ENCODE data around the gene KAZALD1. TPM values are rescaled to one million over a fixed set of nuclear protein-coding genes. Genes with fewer than 3 reads are reported as not detected.
"Not testable (repeated sequence)": the region's sequence is repeated elsewhere in the genome, so short reads cannot be mapped to it uniquely, and the experiment has no call there.

KAZALD1 gene
- total RNA-seq, 1 donor from 2014 or later = 1.3 TPM

GRCh38 chr10:101031128-101031795 is 30.5 kb upstream of the KAZALD1 start, which contains the start of the genes PDZD7 and SFXN3:
PDZD7 (minus strand) TSS chr10:101031129; CDS start chr10:101030219, 910 bp downstream.
SFXN3 (plus strand) TSS chr10:101031234; CDS start chr10:101034695, 3,461 bp downstream.
- no peaks in the 10 kb centered on the region for H3K36me3 Mint-ChIP-seq (ENCODE audit: insufficient read depth)
- peak; percentile 88 for DNase-seq (ENCODE audit: low spot score, unreplicated experiment)
- no peaks in the 10 kb centered on the region for H3K9me3 Mint-ChIP-seq (ENCODE audit: low read depth)
- TF ChIP-seq CTCF (IDR thresholded peaks at IDR 0.05; ENCODE audit: unreplicated experiment) = no peak
- peak within 1 kb of the TSS; percentile 51 for H3K27ac Mint-ChIP-seq
- H3K4me3 Mint-ChIP-seq (ENCODE audit: low read depth) = peak within 1 kb of the TSS; percentile 69
- H3K4me1 Mint-ChIP-seq (ENCODE audit: low read depth) = peaks cover 24% of the 10 kb centered on the region
- H3K27me3 Mint-ChIP-seq = peaks cover 68% of the 10 kb centered on the region

GRCh38 chr10:101031796-101032636 is 29.8 kb upstream of the KAZALD1 start:
- Mint-ChIP-seq H3K9me3 (ENCODE audit: low read depth) (no peaks in the 10 kb centered on the region), H3K36me3 (ENCODE audit: insufficient read depth) (no peaks in the 10 kb centered on the region), H3K27me3 (peaks cover 73% of the 10 kb centered on the region), H3K4me3 (ENCODE audit: low read depth) (peak overlapping the region; percentile 69), H3K27ac (peak overlapping the region; percentile 51), H3K4me1 (ENCODE audit: low read depth) (peaks cover 22% of the 10 kb centered on the region)
- no peak for TF ChIP-seq CTCF (IDR thresholded peaks at IDR 0.05; ENCODE audit: unreplicated experiment)
- DNase-seq (ENCODE audit: low spot score, unreplicated experiment) = no peak

GRCh38 chr10:101032637-101033224 is 29.1 kb upstream of the KAZALD1 start:
- H3K4me3 Mint-ChIP-seq (ENCODE audit: low read depth) = peak overlapping the region; percentile 61
- peaks cover 74% of the 10 kb centered on the region for H3K27me3 Mint-ChIP-seq
- no peaks in the 10 kb centered on the region for H3K9me3 Mint-ChIP-seq (ENCODE audit: low read depth)
- H3K27ac Mint-ChIP-seq = peak overlapping the region; percentile 18
- no peaks in the 10 kb centered on the region for H3K36me3 Mint-ChIP-seq (ENCODE audit: insufficient read depth)
- no peak for DNase-seq (ENCODE audit: low spot score, unreplicated experiment)
- no peak for TF ChIP-seq CTCF (IDR thresholded peaks at IDR 0.05; ENCODE audit: unreplicated experiment)
- peaks cover 22% of the 10 kb centered on the region for H3K4me1 Mint-ChIP-seq (ENCODE audit: low read depth)

- DNase-seq (ENCODE audit: low spot score, unreplicated experiment) = no peak
- TF ChIP-seq CTCF (IDR thresholded peaks at IDR 0.05; ENCODE audit: unreplicated experiment) = no peak
- Mint-ChIP-seq H3K27ac (no peak overlapping the region), H3K27me3 (peaks cover 75% of the 10 kb centered on the region), H3K36me3 (ENCODE audit: insufficient read depth) (no peaks in the 10 kb centered on the region), H3K9me3 (ENCODE audit: low read depth) (no peaks in the 10 kb centered on the region), H3K4me3 (ENCODE audit: low read depth) (no peak overlapping the region), H3K4me1 (ENCODE audit: low read depth) (peaks cover 22% of the 10 kb centered on the region)
Measured at GRCh38 chr10:101033276-101033675, 28.5 kb upstream of the KAZALD1 start.

GRCh38 chr10:101034404-101034803 is 27.4 kb upstream of the KAZALD1 start:
- Mint-ChIP-seq H3K4me1 (ENCODE audit: low read depth) (peaks cover 21% of the 10 kb centered on the region), H3K27me3 (peaks cover 73% of the 10 kb centered on the region)
- not testable (repeated sequence) for H3K9me3 Mint-ChIP-seq (ENCODE audit: low read depth); H3K27ac Mint-ChIP-seq; H3K36me3 Mint-ChIP-seq (ENCODE audit: insufficient read depth); DNase-seq (ENCODE audit: low spot score, unreplicated experiment); H3K4me3 Mint-ChIP-seq (ENCODE audit: low read depth)

Data from progenitor cell of endocrine pancreas (in vitro differentiated cells).